ENCODE measurements around the gene RBPMS2.

The RBPMS2 gene

DNA sequence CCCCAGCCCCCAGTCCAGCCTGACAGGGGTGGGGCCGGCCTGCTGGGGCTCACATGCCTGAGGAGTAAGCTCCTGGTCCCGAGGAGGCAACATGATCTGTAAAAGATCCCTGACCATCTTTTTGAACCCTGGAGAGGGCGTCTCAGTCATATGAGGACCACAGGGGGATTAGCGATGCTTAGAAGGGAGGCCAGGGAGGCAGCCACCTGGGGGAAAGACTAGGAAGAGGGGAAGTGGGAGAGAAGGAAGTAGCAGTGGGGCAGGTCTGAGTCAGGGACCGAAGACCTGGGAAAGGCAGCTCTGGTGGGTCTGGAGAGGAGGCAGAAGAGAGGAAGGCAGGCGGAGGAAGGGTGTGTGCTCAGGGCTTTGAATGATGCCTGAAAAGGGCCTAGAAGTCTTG lies 31.1 kb upstream of the RBPMS2 start:
- TF ChIP-seq GABPA (IDR thresholded peaks at IDR 0.05; ENCODE audit: low read depth) (no peak), SPI1 (IDR thresholded peaks at IDR 0.05; ENCODE audit: borderline replicate concordance, low read depth) (no peak), POLR2AphosphoS5 (IDR thresholded peaks at IDR 0.05; ENCODE audit: low read depth) (no peak)
- TF ChIP-seq, protein P1, sequence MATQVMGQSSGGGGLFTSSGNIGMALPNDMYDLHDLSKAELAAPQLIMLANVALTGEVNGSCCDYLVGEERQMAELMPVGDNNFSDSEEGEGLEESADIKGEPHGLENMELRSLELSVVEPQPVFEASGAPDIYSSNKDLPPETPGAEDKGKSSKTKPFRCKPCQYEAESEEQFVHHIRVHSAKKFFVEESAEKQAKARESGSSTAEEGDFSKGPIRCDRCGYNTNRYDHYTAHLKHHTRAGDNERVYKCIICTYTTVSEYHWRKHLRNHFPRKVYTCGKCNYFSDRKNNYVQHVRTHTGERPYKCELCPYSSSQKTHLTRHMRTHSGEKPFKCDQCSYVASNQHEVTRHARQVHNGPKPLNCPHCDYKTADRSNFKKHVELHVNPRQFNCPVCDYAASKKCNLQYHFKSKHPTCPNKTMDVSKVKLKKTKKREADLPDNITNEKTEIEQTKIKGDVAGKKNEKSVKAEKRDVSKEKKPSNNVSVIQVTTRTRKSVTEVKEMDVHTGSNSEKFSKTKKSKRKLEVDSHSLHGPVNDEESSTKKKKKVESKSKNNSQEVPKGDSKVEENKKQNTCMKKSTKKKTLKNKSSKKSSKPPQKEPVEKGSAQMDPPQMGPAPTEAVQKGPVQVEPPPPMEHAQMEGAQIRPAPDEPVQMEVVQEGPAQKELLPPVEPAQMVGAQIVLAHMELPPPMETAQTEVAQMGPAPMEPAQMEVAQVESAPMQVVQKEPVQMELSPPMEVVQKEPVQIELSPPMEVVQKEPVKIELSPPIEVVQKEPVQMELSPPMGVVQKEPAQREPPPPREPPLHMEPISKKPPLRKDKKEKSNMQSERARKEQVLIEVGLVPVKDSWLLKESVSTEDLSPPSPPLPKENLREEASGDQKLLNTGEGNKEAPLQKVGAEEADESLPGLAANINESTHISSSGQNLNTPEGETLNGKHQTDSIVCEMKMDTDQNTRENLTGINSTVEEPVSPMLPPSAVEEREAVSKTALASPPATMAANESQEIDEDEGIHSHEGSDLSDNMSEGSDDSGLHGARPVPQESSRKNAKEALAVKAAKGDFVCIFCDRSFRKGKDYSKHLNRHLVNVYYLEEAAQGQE (IDR thresholded peaks at IDR 0.05; ENCODE audit: insufficient replicate concordance, low read depth): no peak
- TF ChIP-seq, protein P2, sequence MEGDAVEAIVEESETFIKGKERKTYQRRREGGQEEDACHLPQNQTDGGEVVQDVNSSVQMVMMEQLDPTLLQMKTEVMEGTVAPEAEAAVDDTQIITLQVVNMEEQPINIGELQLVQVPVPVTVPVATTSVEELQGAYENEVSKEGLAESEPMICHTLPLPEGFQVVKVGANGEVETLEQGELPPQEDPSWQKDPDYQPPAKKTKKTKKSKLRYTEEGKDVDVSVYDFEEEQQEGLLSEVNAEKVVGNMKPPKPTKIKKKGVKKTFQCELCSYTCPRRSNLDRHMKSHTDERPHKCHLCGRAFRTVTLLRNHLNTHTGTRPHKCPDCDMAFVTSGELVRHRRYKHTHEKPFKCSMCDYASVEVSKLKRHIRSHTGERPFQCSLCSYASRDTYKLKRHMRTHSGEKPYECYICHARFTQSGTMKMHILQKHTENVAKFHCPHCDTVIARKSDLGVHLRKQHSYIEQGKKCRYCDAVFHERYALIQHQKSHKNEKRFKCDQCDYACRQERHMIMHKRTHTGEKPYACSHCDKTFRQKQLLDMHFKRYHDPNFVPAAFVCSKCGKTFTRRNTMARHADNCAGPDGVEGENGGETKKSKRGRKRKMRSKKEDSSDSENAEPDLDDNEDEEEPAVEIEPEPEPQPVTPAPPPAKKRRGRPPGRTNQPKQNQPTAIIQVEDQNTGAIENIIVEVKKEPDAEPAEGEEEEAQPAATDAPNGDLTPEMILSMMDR (IDR thresholded peaks at IDR 0.05; ENCODE audit: insufficient read depth, low read length): no peak
- Histone ChIP-seq H3K27ac (replicated peaks) (no peak overlapping the region), H3K4me3 (replicated peaks; ENCODE audit: insufficient read depth, low read length) (no peak overlapping the region), H3K27me3 (ENCODE audit: insufficient read depth, poor library complexity, severe bottlenecking) (no peaks in the 10 kb centered on the region)
- no peak for DNase-seq (ENCODE audit: low read depth in 1 of 2, low spot score in 1 of 2)

DNA sequence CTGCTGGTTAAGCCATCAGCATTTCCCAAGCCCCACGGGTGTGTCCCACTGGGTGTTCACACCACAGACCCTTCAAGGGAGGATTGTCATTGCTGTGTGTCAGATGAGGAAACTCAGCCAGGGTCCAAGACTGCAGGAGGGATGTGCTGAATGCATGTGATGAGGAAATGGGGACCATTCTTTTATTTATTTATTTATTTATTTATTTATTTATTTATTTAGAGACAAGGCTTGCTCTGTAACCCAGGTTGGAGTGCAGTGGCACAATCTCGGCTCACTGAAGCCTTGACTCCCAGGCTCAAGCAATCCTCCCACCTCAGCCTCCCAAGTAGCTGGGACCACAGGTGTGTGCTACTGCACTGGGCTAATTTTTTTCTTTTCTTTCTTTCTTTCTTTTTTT lies 29.2 kb upstream of the RBPMS2 start:
- Histone ChIP-seq H3K4me3 (replicated peaks; ENCODE audit: insufficient read depth, low read length) (no peak overlapping the region), H3K27me3 (ENCODE audit: insufficient read depth, poor library complexity, severe bottlenecking) (no peaks in the 10 kb centered on the region), H3K27ac (replicated peaks) (no peak overlapping the region)
- TF ChIP-seq, protein P2 (IDR thresholded peaks at IDR 0.05; ENCODE audit: insufficient read depth, low read length): no peak
- TF ChIP-seq SPI1 (IDR thresholded peaks at IDR 0.05; ENCODE audit: borderline replicate concordance, low read depth): no peak
- TF ChIP-seq POLR2AphosphoS5 (IDR thresholded peaks at IDR 0.05; ENCODE audit: low read depth): no peak
- no peak for TF ChIP-seq GABPA (IDR thresholded peaks at IDR 0.05; ENCODE audit: low read depth)
- TF ChIP-seq, protein P1 (IDR thresholded peaks at IDR 0.05; ENCODE audit: insufficient replicate concordance, low read depth): no peak
- DNase-seq (ENCODE audit: low read depth in 1 of 2, low spot score in 1 of 2): no peak

DNA sequence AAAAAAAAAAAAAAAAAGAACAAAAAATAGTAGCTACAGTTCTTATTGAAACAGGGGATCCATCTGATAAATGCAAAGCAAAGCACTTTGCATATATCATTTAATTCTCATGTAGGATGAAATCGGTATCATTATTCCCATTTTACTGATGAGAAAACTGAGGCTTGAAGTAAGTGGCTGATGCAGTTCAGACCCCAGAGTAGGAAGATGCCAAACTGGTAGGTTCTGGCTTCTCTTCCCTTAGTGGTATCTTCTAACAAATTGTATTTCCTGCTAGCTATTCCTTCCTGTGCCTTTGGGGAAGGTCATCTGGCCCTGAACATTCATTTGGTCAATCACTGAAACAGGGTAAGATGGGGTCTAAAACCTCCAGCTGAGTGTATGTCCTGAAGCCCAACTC lies 28.1 kb upstream of the RBPMS2 start:
- TF ChIP-seq GABPA (IDR thresholded peaks at IDR 0.05; ENCODE audit: low read depth) (no peak), SPI1 (IDR thresholded peaks at IDR 0.05; ENCODE audit: borderline replicate concordance, low read depth) (no peak), POLR2AphosphoS5 (IDR thresholded peaks at IDR 0.05; ENCODE audit: low read depth) (no peak)
- TF ChIP-seq, protein P2 (IDR thresholded peaks at IDR 0.05; ENCODE audit: insufficient read depth, low read length): no peak
- TF ChIP-seq, protein P1 (IDR thresholded peaks at IDR 0.05; ENCODE audit: insufficient replicate concordance, low read depth): no peak
- DNase-seq (ENCODE audit: low read depth in 1 of 2, low spot score in 1 of 2): no peak
- no peaks in the 10 kb centered on the region for H3K27me3 ChIP-seq (ENCODE audit: insufficient read depth, poor library complexity, severe bottlenecking)
- H3K4me3 ChIP-seq (replicated peaks; ENCODE audit: insufficient read depth, low read length): no peak overlapping the region
- no peak overlapping the region for H3K27ac ChIP-seq (replicated peaks)

Measured in HL-60 (cell line).